NCI-H128 (cell line): Measurements from ENCODE around the gene HDHD2.
"Not testable (repeated sequence)": the region's sequence is repeated elsewhere in the genome, so short reads cannot be mapped to it uniquely, and the experiment has no call there.

ENCODE experiments used
- DNase-seq: peaks from one replicate; lab custom pipeline; 2025; ENCODE audit not compliant: unreplicated experiment; lab: John Stamatoyannopoulos, UW

Gene HDHD2

GRCh38 chr18:47150029-47150823 lies at the start of gene HDHD2:
HDHD2 (minus strand) TSS chr18:47150500; CDS start chr18:47136439, 14,061 bp downstream.
- peak; percentile 57 for DNase-seq

GRCh38 chr18:47195961-47196360 lies 45.7 kb upstream of the HDHD2 start:
- DNase-seq = not testable (repeated sequence)

GRCh38 chr18:47191961-47192360 lies 41.7 kb upstream of the HDHD2 start:
- DNase-seq = no peak

GRCh38 chr18:47187721-47188120 lies 37.4 kb upstream of the HDHD2 start:
- no peak for DNase-seq

- DNase-seq = peak; percentile 24
Measured at GRCh38 chr18:47184419-47185050, 34.2 kb upstream of the HDHD2 start.

GRCh38 chr18:47182156-47182555 lies 31.9 kb upstream of the HDHD2 start:
- DNase-seq = not testable (repeated sequence)

- no peak for DNase-seq
Measured at GRCh38 chr18:47180765-47181164, 30.5 kb upstream of the HDHD2 start.

GRCh38 chr18:47179520-47179919 lies 29.2 kb upstream of the HDHD2 start:
- DNase-seq = no peak

- DNase-seq = peak; percentile 94
Measured at GRCh38 chr18:47175898-47176575, 25.7 kb upstream of the HDHD2 start, which contains the start of gene IER3IP1. IER3IP1 (minus strand) TSS chr18:47176364; CDS start chr18:47176277, 87 bp downstream.

- DNase-seq = no peak
Measured at GRCh38 chr18:47175283-47175897, 25.1 kb upstream of the HDHD2 start.

- no peak for DNase-seq
Measured at GRCh38 chr18:47174545-47175116, 24.3 kb upstream of the HDHD2 start.

GRCh38 chr18:47172476-47172875 lies 22.2 kb upstream of the HDHD2 start:
- DNase-seq = no peak

GRCh38 chr18:47168913-47169312 lies 18.6 kb upstream of the HDHD2 start:
- DNase-seq = no peak

GRCh38 chr18:47168509-47168908 lies 18.2 kb upstream of the HDHD2 start:
- DNase-seq = no peak

- DNase-seq = no peak
Measured at GRCh38 chr18:47166294-47166693, 16.0 kb upstream of the HDHD2 start.

- DNase-seq = no peak
Measured at GRCh38 chr18:47163241-47163640, 12.9 kb upstream of the HDHD2 start.

- DNase-seq = no peak
Measured at GRCh38 chr18:47160256-47160655, 10.0 kb upstream of the HDHD2 start.

- DNase-seq = not testable (repeated sequence)
Measured at GRCh38 chr18:47158404-47158803, 8.1 kb upstream of the HDHD2 start.

GRCh38 chr18:47151439-47151838 lies 1.1 kb upstream of the HDHD2 start:
- DNase-seq = no peak

- no peak for DNase-seq
Measured at GRCh38 chr18:47150824-47151366, 595 bp upstream of the HDHD2 start.
